Measurements from ENCODE around the gene PGF.

PGF gene

DNA sequence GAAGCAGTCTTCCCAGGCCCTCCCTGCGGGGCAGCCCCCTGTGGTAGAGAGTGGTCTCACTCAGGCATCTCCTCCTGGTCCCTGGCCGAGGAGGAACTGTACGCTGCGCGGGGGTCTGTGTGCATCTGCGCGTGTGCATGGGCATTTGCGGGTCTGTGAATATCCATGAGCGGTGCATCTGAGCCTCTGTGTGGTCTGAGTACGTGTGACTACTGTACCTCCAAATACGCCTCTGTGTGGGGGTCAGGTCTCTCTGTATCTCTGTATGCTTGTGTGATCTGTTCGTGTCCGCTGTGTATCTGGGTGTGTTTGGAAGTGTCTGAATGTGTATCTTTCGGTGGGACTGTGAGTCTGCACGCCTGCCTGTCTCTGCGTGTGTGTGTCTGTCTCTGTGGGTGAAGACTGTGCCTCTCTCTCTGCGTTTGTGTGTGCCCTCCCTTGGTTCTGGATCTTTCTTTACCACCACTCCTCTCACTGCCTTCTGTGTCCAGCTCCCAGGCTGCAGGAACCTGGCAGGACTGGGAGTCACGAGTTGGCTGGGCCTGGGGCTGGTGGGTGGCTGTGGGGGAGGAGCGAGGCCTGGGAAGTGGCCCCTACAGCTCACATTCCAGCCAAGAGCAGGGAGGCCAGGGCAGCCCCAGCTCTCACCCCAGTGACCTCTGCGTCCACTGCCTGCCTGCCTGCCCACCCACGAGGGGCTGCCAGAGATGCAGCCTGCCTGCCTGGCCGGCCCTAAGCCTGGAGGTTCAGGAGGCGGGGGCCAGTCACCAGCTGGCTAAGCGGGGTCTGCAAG, 1.1 kb upstream of the PGF start:
- no peak for DNase-seq (ENCODE audit: low read depth, low spot score)

DNA sequence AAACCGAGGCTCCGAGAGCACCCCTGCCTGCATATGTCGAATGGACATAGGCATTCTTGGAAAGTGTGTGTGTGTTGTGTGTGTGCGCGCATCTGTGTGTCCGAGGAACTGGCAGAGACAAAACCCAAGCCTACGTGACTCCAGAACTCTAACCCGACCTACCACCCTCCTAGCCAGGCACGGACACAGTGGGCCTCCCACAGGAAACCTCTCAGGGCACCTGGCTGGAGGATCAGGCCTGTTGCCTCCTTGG, 556 bp upstream of the PGF start:
- DNase-seq (ENCODE audit: low read depth, low spot score) = no peak

DNA sequence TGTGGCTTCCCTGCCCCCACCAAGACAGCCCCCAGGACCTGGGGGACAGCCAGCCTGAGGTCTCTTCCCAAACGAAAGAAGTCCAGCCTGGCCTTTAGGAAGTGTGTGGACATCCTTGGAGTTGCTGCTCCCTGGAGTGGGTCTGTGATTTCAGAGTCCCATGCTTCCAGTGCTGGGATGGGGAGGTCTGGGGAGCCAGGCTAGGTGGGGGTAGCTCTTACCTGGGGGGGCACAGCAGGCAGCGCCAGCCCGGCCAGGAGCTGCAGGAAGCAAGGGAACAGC, 509 bp downstream of the PGF start:
- DNase-seq (ENCODE audit: low read depth, low spot score) = no peak

DNA sequence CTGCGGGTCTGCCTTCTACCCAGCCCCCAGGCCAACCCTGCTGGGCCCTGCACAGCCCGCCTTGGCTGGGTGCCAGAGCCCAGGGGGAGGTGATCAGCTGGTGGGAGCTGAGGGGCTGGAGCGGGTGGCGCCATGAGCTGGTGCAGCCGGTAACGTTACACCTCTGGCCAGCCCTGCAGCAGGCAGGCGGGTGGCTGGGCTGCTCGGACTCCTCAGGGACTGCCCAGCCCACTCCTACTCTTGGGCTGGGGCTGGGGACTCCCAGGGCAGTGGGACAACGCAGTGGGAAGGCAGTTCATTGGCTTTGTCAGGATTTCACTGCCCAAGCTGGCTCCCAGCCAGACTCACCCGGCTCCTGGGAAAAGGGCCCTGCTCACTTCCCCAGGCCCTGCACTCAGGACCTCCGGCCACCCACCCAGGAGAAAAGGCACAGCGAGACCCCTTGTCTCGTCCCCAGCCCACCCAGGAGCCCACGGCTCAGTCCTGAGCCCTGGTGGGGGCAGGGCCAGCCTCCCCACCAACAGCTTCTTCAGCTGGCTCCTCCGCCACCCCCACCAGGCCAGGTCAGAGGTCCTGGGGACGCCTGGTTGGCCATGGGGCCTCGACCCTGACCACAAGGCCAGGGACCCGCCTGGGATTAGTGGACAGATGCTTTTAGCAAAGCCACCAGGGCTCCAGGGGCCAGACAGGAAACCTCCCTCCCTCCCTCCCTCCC, 1.0 kb downstream of the PGF start:
- no peak for DNase-seq (ENCODE audit: low read depth, low spot score)

DNA sequence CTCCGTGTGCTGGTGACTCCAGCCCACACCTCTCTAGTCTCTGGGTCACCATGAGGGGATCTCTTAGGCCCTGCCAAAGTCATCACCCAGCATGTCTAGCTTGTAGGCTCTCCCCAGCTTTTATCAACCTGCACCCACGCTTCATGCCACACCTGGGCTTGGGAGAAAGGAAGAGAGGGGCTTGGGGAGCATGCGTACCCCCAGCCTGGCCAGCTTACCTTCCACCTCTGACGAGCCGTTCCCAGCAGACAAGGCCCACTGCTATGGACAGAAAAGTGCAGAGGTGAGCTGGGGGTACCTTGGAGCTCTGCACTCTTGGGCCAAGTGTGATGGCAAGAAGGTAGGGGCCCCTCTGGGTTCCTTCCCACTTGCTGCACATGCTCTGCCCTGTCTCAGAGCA, 1.7 kb downstream of the PGF start:
- DNase-seq (ENCODE audit: low read depth, low spot score) = no peak

DNA sequence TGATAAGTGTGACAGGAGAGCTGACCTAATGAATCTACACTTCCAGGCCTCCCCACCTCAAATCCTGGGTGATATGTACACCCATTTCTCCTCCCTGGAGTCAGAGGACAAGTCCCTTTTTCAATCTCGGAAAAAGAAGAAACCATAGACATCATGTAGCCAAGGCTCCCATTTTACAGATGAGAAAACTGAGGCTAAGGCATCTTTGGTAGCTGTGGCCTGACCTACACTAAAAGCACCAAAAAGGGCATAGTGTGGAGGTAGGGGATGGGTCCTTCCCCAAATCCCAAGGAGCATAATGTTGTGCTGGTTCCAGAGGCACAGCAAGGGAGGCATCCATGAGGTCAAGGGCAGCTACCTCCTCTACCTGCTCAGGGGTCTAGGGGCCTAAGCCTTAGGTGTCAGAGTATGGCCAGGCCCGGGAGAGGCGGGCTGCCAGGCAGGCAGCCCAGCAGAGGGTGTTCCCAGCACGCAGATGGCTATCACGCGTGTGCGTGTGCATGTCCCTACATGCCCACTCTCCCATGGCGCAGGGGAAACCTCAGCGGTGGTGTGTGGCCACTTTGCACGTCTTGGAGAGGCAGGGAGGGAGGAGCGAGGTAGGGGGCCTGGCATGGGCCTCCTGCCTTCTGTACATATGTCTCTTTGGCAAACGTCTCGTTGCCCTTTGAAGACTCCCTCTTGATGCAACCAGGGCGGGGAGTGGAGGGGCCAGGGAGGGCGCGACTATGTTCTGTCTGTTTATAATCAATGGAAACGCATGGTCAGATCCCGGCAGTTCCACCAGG, 2.5 kb downstream of the PGF start:
- DNase-seq (ENCODE audit: low read depth, low spot score) = no peak

DNA sequence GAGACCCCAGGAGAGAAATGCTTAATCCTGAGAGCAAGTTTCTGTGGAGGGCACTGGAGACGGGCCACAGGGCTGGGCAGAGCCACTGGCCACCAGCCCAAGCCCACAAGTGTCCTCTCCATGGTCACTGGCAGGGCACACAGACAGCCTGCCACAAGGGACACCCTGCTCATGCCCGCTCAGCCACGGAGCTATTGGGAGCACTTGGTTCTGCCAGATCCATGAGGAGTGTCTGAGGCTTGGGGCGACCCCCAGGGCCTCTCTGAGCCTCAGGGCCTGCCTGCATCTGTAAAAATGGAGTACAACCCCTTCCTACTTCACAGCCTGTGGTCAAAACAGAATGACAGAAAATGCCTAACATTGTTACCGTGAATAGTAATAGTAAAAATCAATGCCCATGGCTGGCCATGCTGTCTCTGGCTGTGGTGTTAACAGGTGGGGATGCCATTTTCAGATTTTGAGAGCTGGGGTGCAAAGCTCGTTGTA, 3.2 kb downstream of the PGF start:
- no peak for DNase-seq (ENCODE audit: low read depth, low spot score)

DNA sequence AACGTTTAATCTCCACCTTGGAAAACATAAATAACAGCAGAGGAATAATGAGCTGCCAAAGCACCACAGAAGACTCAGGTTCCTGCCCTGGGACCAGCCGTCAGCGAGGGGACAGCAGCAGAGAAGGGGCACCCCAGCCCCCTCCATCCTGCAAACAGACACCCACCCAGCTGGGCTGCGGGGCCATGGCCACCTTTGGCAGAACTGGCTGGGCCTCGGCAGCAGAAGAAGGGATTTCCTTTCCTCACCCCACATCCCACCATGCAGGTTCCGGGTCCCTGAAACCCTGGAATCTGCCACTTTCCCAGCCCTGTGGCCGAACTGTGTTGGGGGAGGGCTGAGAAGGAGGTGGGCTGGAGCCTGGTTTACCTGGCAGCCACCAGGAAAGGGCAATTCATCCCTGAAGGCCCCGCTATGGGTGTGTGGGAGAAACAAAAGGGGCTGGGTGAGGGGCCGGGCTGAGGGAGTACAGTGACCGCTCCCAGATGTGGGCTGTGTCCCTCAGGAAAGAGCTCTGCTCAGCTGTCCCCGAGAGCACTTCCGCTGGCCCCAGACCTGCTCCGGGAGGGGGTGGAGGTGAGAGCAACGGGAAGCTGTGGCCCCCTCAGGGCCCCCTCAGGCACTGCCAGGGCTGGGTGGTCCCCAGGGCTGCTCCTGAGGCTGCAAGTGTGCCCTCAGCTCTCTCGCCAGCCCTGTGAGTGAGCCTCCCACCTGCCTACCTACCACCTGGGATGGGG, 3.8 kb downstream of the PGF start:
- DNase-seq (ENCODE audit: low read depth, low spot score) = no peak

DNA sequence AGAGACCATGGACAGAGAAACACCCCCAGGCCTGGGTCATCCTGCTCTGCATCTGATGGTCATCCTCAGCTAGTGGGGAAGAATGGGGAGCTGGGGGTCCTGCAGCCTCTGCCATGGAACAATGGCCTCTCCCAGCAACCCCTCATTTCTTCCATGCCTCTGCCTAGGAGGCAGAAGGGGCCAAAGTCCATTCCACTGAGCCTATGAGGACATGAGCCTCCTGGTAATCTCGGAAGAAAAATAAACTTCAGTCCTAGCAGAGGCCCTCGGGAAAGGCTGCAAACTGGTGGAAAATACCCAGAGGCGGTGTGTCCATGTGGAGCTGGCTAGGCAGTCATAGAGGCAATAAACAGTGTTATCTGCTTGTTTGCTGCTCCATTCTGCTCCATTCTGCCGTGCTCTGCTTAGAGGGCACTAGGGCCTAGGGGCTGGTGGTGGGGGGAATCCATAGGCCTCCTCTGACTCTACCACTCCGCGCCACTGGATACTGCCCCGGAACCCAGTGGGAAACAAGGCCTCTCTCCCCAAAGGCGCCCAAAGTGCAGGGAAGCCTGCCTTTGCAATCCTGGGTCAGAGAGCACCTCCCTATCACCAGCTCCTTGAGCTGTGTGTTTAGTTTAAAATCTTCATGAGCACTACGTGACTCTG, 4.5 kb downstream of the PGF start:
- DNase-seq (ENCODE audit: low read depth, low spot score) = no peak

DNA sequence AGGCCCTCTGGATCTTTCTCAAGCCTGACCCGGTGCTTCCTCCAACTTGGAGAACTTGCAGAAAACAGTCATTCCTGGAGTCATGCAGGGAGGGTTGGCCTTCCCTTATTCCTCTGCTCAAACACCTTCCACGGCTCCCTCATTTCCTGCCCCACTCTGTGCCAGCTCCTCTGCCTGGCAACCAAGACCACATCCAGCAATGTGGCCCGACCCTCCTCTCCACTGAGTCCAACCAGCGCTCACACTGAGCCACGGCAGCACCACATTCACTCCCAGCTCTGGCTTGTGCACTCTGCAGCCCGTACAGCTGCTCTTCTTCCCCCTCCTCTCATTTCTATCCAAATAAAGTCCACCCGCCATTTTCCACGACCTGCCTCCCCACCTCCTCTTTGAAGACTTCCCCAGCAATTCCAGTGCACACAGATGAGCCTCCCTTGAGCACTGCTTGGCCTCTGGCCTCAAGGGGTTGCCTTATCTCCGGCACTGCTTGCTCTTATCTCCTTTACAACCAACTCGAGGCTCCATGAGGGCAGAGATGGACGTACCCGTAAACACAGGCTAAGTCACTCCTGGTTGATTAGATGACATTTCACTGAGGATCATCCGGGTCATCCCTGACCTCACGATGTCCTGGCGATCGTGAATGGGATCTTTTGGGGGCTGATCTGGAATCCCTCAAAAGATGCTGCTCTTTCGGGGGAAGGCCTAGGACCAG, 5.4 kb downstream of the PGF start:
- DNase-seq (ENCODE audit: low read depth, low spot score) = no peak

DNA sequence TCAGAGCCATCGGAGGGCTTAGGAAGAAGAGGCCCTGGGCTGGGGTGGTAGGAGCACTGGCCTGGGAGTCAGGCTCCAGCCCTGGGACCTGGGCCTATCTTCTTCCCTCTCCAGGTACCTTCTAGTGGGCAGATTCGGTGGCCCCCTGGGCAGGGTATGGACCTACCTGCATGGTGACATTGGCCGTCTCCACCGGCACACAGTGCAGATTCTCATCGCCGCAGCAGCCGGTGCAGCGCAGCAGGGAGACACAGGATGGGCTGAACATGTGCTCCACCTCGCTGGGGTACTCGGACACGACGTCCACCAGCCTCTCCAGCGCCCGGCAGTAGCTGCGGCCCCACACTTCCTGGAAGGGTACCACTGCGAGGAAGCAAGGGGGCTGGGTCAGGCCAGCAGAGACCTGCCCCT, 6.2 kb downstream of the PGF start:
- no peak for DNase-seq (ENCODE audit: low read depth, low spot score)

DNA sequence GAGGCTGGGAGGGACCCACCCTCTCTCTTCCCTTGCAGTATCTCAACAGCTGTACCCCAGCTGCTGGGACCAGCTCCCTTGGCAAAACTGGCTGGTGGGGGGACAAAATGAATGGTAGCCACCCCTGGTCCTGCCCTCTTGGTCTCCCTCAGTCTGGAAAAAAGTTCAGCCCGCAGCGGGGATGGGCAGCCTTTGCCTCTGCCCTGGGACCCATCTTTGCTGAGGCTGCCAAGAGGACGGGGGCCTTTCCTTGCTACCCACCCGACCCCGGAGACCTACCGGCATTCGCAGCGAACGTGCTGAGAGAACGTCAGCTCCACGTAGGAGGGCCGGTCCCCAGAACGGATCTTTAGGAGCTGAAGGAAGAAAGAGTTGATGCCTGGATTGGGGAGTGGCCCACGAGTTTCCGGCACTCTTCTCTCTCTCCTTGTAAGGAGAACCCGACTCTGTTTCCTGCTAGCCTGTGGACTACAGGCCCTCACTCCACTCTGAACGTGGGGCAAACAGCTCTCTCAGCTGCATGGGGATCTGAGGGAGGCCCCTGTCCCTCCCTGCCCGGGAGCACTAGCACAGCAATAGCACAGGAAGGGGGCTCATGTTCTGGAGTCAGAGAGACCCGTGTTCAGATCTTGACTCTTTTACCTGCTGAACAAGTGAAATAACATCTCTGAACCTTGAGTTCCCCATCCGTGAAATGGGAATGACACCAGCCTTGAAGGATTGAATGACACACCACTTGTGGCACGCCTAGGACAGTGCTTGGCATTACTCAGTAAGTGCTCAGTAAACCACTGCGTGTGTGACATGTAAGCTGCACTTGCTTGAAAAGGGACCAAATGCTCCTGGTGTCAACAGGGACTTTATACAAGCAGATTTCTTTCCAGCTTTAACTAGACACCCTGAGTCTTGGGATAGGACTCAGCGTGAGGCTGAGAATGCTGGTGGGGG, 6.9 kb downstream of the PGF start:
- DNase-seq (ENCODE audit: low read depth, low spot score) = no peak

DNA sequence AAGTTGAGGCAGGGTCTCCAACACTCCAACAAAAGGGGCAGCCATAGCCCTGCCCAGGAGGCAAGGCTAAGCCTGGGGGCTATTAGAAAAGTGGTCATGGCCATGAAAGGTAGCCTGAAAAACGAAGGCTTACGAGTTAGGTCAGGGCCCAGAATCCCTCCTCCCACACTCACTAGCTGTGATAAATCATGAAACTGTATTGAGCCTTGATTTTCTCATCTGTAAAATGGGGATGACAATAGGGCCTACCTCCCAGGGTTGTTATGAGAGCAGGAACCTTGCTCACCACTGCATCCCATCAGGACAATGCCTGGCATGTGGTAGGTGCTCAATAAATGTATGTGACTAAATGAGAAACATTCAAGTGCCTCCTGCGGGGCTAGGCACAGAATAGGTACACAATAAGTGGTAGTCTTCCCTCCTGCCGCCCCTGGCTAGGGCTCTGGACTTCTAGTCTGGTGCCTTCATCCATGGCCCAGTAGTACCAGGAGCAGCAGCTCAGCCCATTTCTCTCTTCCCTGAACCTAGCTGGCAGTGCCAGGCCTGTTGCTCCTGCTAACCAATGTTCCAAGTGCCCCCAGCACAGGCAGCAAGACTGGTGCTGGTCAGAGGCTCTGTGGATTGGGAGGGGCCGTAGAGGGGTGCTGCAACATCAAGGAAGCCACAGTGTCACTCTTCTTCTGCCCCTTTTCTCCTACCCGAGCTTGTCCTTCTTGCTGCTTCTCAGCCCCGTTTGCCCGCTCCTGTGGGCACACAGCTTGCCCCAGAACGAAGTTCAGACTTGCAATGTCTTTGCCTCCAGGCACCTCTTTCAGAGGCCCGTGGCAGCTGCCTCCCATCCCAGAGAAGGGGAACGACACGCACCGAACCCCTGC, 7.8 kb downstream of the PGF start:
- no peak for DNase-seq (ENCODE audit: low read depth, low spot score)

DNA sequence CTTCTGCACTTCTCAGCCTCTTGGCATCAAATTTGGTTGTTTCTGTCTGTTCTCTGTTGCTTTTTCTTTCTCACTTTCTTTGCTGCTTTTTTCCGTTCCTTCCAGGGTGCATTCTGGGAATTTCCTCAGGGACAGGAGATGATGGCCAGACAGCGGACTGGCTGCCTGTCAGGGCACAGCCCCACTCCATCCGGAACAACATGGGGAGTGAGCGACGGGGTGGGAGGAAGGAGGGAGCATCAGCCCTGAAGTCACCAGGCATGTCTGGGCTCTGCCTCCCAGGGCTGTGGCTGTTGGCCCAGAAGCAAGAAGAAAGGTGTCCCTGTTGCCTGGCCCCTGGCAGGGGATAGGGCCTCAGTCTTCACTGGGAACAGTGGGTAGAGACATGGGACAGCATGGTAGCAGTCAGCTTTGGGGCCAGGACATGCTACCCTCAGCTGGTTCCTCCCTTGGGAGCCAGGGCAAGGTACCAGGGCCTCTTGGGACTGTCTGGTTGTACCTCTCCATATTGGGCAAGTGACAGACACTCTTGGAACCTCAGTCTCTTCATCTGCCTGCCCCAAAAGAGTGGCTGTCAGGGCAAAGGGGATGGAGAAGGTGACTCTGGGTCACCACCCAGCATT, 8.6 kb downstream of the PGF start:
- no peak for DNase-seq (ENCODE audit: low read depth, low spot score)

DNA sequence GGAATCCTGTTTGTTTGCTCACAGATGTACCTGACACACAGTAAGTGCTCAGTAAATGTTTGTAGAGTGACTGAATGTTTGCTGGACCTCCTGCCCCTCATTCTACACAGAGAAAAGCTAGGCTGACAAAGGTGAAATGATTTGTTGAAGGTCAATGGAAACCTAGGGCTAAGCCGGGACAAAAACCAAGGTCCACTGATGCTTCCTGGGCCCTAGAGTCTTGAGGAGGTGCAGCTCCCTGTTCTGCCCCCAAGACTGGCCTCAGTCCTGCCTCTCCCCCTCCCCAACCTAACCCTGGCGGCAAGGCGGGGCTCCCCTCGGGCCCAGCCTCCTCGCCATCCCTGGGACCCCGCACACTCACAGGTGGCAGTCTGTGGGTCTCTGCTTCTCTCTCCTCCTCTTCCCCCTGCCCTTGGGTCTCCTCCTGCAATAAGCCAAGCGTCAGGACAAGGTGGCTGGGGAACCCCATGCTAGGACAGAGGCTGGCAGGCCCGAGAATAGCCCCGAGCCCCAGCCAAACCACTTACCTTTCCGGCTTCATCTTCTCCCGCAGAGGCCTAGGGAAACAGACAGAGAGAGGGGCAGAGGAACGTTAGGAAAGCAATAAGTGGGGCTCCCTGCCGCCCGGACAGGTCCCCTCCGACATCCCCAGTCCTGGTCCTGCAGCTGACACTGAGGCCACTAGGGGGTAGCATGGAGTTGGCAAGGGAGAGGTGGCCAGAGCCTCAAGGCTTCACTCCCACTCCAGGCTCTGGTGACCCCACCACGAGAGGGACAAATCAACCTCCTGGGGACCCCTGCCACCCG, 9.3 kb downstream of the PGF start:
- peak; percentile 46 for DNase-seq (ENCODE audit: low read depth, low spot score)

DNA sequence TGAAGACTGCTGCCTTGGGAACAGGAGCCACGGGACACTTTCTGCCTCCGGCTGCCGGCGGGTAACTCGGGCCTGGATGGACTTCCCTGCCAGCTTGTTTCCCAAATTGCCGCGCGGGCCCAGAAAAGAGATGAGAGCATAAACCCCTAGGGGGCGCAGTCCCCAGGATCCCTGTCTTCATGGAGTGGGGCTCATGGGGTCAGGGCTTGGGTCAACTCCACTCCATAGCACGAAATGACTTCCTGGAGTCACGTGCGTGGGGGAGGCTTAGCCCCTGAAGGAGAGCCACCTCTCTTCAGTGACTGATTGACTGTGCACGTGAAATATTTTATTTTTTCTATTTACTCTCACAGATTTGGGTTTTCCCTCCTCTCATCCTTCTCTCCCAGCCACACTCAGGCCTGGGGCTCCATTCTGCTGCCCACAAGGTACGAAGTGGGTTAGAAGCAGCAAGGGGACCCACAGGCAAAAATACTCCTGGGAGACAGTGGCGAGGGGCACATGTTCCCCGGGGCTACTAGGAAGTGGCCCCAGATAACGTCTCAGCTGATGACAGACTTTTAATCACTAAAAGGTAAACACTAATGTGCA, 10.0 kb downstream of the PGF start:
- DNase-seq (ENCODE audit: low read depth, low spot score) = no peak

DNA sequence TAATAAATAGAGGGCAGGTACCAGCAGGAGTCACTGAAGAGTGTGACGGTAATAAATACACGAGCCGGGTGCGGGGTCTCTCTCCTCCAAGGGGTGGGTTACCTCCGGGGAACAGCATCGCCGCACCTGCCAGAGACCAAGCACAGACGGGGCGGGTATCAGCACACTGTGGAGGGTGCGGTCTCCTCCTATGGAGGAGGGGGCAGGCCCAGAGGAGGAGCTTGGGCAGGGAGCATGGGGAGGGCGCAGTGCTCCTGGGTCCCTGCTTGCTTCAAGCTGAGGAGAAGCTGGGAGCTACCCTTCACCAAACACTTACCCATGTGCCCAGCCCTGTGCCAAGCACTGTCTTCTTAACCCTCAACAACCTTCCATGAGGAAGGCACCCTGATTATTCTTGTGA, 12.8 kb downstream of the PGF start:
- no peak for DNase-seq (ENCODE audit: low read depth, low spot score)

Measured in activated naive CD8-positive, alpha-beta T cell treated with anti-CD3 and anti-CD28 coated beads, Interleukin-2, amount 50 U/mL, for 16 hours (primary cell).